ENCODE measurements around the gene ADAMTS15. TPM values are rescaled to one million over a fixed set of nuclear protein-coding genes. Genes with fewer than 3 reads are reported as not detected.

Gene ADAMTS15
- total and polyA plus RNA-seq, 2 donors (not counting 3 experiments of a cell fraction or from before 2014, with no cell fraction given): 0.08 TPM; not detected in 1

DNA sequence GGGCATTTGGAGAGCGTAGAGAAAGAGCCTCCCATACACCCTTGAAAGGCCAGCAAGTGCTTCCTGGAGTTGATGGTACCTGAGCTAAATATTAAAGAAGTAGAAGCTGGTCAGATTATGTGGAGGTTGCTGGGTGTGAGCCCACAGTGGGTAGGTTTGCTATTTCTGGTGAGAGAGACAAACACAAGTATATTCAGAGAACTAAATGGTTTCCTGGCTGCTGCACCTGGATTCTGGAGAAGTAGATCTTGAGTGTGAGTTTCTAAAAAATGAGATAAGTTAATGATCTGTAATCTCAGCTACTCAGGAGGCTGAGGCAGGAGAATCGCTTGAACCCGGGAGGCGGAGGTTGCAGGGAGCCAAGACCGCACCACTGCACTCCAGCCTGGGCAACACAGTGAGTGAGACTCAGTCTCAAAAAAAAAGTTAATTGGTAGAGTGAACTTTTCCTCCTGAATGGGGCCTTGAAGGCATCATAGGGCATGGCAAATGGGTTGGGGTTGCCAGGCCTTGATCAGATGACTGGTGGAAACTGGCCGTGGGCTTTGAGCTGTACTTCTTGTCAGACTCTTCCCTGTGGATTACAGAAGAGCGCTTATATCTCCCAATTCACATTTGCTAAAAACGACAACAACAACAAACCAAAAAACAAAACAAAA lies 75.8 kb downstream of the ADAMTS15 start:
- no peaks in the 10 kb centered on the region for H3K27me3 ChIP-seq (ENCODE audit: control insufficient read depth in 2 of 2, insufficient read depth in 2 of 2, low read length in 2 of 2)
- peaks cover 15% of the 10 kb centered on the region for H3K4me1 ChIP-seq (ENCODE audit: control insufficient read depth, extremely low read depth, insufficient read depth, low read length)
- no TSS peak for BruUV-seq (replicated peaks)
- no peak overlapping the region for H3K9ac ChIP-seq (replicated peaks; ENCODE audit: extremely low read depth, insufficient read depth, low read length)
- H3K79me2 ChIP-seq (ENCODE audit: control insufficient read depth, insufficient read depth, low read length): no peaks in the 10 kb centered on the region
- FAIRE-seq (no peak), DNase-seq (ENCODE audit: low read depth, low spot score) (no peak)
- no peak overlapping the region for H3K27ac ChIP-seq (ENCODE audit: insufficient read depth, low read depth, low read length)
- H3K4me2 ChIP-seq (ENCODE audit: insufficient read depth, low read length): no peak overlapping the region
- H3K36me3 ChIP-seq (ENCODE audit: control insufficient read depth in 2 of 2, extremely low read depth in 1 of 2, insufficient read depth in 2 of 2, low read length in 2 of 2): no peaks in the 10 kb centered on the region
- ChIA-PET CTCF (no interaction called here), POLR2A (no interaction called here)
- H3K4me3 ChIP-seq (replicated peaks in 1 of 3; ENCODE audit: insufficient read depth in 1 of 3, low read depth in 1 of 3, low read length in 3 of 3): no peak overlapping the region
- intact Hi-C loops (cut with micrococcal nuclease): loop anchor here (5.0 kb wide), 1 partner anchor 213 kb away; no protein-coding TSS in a partner anchor
- no peak overlapping the region for H2AFZ ChIP-seq (ENCODE audit: low read depth, low read length)
- TF ChIP-seq, protein P1, sequence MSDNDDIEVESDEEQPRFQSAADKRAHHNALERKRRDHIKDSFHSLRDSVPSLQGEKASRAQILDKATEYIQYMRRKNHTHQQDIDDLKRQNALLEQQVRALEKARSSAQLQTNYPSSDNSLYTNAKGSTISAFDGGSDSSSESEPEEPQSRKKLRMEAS (IDR thresholded peaks at IDR 0.05; ENCODE audit: insufficient read depth, insufficient read length): no peak
- TF ChIP-seq POLR2AphosphoS5 (IDR thresholded peaks at IDR 0.05; ENCODE audit: insufficient read depth, low read depth, low read length): no peak
- no peak for TF ChIP-seq EZH2 (IDR thresholded peaks at IDR 0.05; ENCODE audit: borderline replicate concordance, low read depth, low read length, severe bottlenecking)
- no peak for TF ChIP-seq MYC (IDR thresholded peaks at IDR 0.05; ENCODE audit: low read depth, low read length)
- TF ChIP-seq GATA2 (IDR thresholded peaks at IDR 0.05; ENCODE audit: insufficient read depth, insufficient read length, low read depth, low read length): no peak
- no peak for TF ChIP-seq POLR2A (IDR thresholded peaks at IDR 0.05; ENCODE audit: low read depth, low read length)
- no peak for TF ChIP-seq JUN (IDR thresholded peaks at IDR 0.05; ENCODE audit: borderline replicate concordance, insufficient read depth, insufficient read length, low read depth)
- no peak for TF ChIP-seq FOS (IDR thresholded peaks at IDR 0.05; ENCODE audit: borderline replicate concordance, insufficient read depth, low read length)
- TF ChIP-seq, protein P2, sequence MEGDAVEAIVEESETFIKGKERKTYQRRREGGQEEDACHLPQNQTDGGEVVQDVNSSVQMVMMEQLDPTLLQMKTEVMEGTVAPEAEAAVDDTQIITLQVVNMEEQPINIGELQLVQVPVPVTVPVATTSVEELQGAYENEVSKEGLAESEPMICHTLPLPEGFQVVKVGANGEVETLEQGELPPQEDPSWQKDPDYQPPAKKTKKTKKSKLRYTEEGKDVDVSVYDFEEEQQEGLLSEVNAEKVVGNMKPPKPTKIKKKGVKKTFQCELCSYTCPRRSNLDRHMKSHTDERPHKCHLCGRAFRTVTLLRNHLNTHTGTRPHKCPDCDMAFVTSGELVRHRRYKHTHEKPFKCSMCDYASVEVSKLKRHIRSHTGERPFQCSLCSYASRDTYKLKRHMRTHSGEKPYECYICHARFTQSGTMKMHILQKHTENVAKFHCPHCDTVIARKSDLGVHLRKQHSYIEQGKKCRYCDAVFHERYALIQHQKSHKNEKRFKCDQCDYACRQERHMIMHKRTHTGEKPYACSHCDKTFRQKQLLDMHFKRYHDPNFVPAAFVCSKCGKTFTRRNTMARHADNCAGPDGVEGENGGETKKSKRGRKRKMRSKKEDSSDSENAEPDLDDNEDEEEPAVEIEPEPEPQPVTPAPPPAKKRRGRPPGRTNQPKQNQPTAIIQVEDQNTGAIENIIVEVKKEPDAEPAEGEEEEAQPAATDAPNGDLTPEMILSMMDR (IDR thresholded peaks at IDR 0.05; ENCODE audit: extremely low read depth in 1 of 2, insufficient read depth in 1 of 2, low read depth in 1 of 2, low read length in 2 of 2): no peak
- H4K20me1 ChIP-seq (replicated peaks; ENCODE audit: control insufficient read depth, extremely low read depth, insufficient read depth, low read length): no peaks in the 10 kb centered on the region
- H3K9me1 ChIP-seq (replicated peaks; ENCODE audit: control insufficient read depth, extremely low read depth, insufficient read depth, low read length): no peaks in the 10 kb centered on the region
- H3K9me3 ChIP-seq (replicated peaks; ENCODE audit: control insufficient read depth, insufficient read depth, low read length): no peaks in the 10 kb centered on the region
- dilution Hi-C loops (cut with MboI; ENCODE audit: extremely low pct_ligation_motif_present, low sequenced_read_pairs): no loop called here

Data from endothelial cell of umbilical vein (primary cell).